Transverse colon (tissue), 4 donors: ENCODE data around the gene CPNE1. TPM values are rescaled to one million over a fixed set of nuclear protein-coding genes. Genes with fewer than 3 reads are reported as not detected.

Experiments used
- DNase-seq: peaks from one replicate; pipeline ENCODE4 v3.0.0-alpha.2; 2019
- H3K27ac ChIP-seq, 4 donors: fragments of 200-600 bp; sonication (generic); 2 replicates each; pipeline ENCODE4 v1.5.1; 2016 to 2018; ENCODE audit warnings: inconsistent platforms in 4 of 4
- H3K27me3 ChIP-seq: fragments of 200-600 bp; sonication (generic); 2 replicates; pipeline ENCODE4 v1.5.1; 2017; ENCODE audit warnings: inconsistent platforms
- H3K36me3 ChIP-seq, 4 donors: fragments of 200-600 bp; sonication (generic); 2 replicates each; pipeline ENCODE4 v1.5.1; 2017 to 2019; ENCODE audit warnings: inconsistent platforms in 4 of 4
- H3K4me1 ChIP-seq, 4 donors: fragments of 200-600 bp; sonication (generic); 2 replicates each; pipeline ENCODE4 v1.5.1; 2017 to 2020; ENCODE audit warnings: inconsistent platforms in 4 of 4
- H3K4me3 ChIP-seq, 4 donors: fragments of 200-600 bp; sonication (generic); 1 replicate in 1 of 4; 2 replicates in 3 of 4; pipeline versions ENCODE4 v1.5.1 to v1.6.1; 2017 to 2019; ENCODE audit warnings: inconsistent platforms in 4 of 4
- H3K9me3 ChIP-seq, 2 donors: fragments of 200-600 bp; sonication (generic); 2 replicates each; pipeline ENCODE4 v1.5.1; 2017 to 2019; ENCODE audit warnings: inconsistent platforms in 2 of 2
- CTCF ChIP-seq, 5 experiments: fragments of 200-600 bp in 3 of 5; fragments of 450-650 bp in 2 of 5; sonication (generic) in 3 of 5; IDR thresholded peaks; 1 replicate in 2 of 5; 2 replicates in 3 of 5; pipeline ENCODE4 v1.5.1; 2016 to 2017; ENCODE audit warnings: antibody characterized with exemption in 5 of 5, inconsistent platforms in 3 of 5, mild to moderate bottlenecking in 2 of 5, moderate library complexity in 1 of 5
- EP300 ChIP-seq: sonication (generic); formaldehyde crosslinking; IDR thresholded peaks from one replicate; pipeline ENCODE4 v1.6.1; 2017; ENCODE audit warnings: antibody characterized with exemption, low read depth
- POLR2A ChIP-seq: fragments of 450-650 bp; IDR thresholded peaks from one replicate; pipeline ENCODE4 v1.6.1; 2016; ENCODE audit warnings: antibody characterized with exemption, mild to moderate bottlenecking, moderate library complexity
- POLR2AphosphoS5 ChIP-seq, 3 donors: sonication (generic); formaldehyde crosslinking; IDR thresholded peaks; one replicate each; pipeline ENCODE4 v1.6.1; 2016; ENCODE audit warnings: antibody characterized with exemption in 3 of 3
- WGBS, 2 donors: methylation state at CpG; one replicate each; pipeline ENCODE4 v1.1.5; 2018; ENCODE audit warnings: low coverage in 1 of 2; 5-methylcytosine and 5-hydroxymethylcytosine counted together
- in situ Hi-C, 4 donors: fragments of 200-750 bp; cut with MboI; loops; one replicate each; pipeline versions ENCODE4 v1.15.0 to v1.15.1; 2017; ENCODE audit warnings: low sequenced_read_pairs in 3 of 4, low pct_ligation_motif_present in 1 of 4, low pct_unique_long_range_greater_than_20kb in 1 of 4
- intact Hi-C: fragments of 100-400 bp; cut with DNase I; formaldehyde crosslinking; loops from one replicate; pipeline ENCODE4 v1.15.1; 2023; ENCODE audit warnings: low total_unique reads
- total RNA-seq, 4 donors: library from RNA; depleted of rRNA; stranded (reverse); fragments of >200 nt; gene quantifications; one replicate each; pipeline ENCODE4 v1.1.0, GENCODE V29; 2016

Gene CPNE1
- total RNA-seq, 4 donors from 2014 or later: 67.7 to 225 (median 132) TPM

- intact Hi-C loops: no loop called here
- Histone ChIP-seq H3K27me3 (no peaks in the 10 kb centered on the region), H3K9me3 (no peaks in the 10 kb centered on the region), H3K27ac (no peak overlapping the region), H3K4me3 (no peak overlapping the region), H3K36me3 (no peaks in the 10 kb centered on the region), H3K4me1 (no peaks in the 10 kb centered on the region)
- DNase-seq: no peak
- in situ Hi-C loops: no loop called here
- no peak for TF ChIP-seq POLR2AphosphoS5 (IDR thresholded peaks at IDR 0.05)
- no peak for TF ChIP-seq CTCF (IDR thresholded peaks at IDR 0.05)
- no peak for TF ChIP-seq POLR2A
- TF ChIP-seq EP300: no peak
- 87 to 88% methylated on average over 3 to 6 of the region's 6 CpGs for WGBS, 2 donors
Measured at GRCh38 chr20:35586751-35587425, 77.8 kb downstream of the CPNE1 start.

GRCh38 chr20:35583636-35584560 lies 80.8 kb downstream of the CPNE1 start:
- Histone ChIP-seq H3K9me3 (no peaks in the 10 kb centered on the region), H3K27me3 (no peaks in the 10 kb centered on the region), H3K4me3 (no peak overlapping the region), H3K4me1 (no peaks in the 10 kb centered on the region), H3K36me3 (no peaks in the 10 kb centered on the region), H3K27ac (no peak overlapping the region)
- WGBS, 2 donors: 86% methylated on average over 13 of the region's 18 CpGs; no CpG with 5 or more reads in 1 of the 2 donors
- intact Hi-C loops (no loop called here), in situ Hi-C loops (no loop called here)
- TF ChIP-seq EP300 (no peak), POLR2AphosphoS5 (IDR thresholded peaks at IDR 0.05) (no peak), CTCF (IDR thresholded peaks at IDR 0.05) (no peak), POLR2A (no peak)
- no peak for DNase-seq

GRCh38 chr20:35582741-35583404 lies 81.8 kb downstream of the CPNE1 start:
- Histone ChIP-seq H3K27me3 (no peaks in the 10 kb centered on the region), H3K4me1 (no peaks in the 10 kb centered on the region), H3K36me3 (no peaks in the 10 kb centered on the region), H3K27ac (no peak overlapping the region), H3K9me3 (no peaks in the 10 kb centered on the region), H3K4me3 (no peak overlapping the region)
- whole genome bisulfite sequencing, 2 donors: 93% methylated on average over 12 of the region's 12 CpGs; no CpG with 5 or more reads in 1 of the 2 donors
- in situ Hi-C loops: no loop called here
- DNase-seq: no peak
- intact Hi-C loops: no loop called here
- TF ChIP-seq CTCF (IDR thresholded peaks at IDR 0.05) (no peak), POLR2AphosphoS5 (IDR thresholded peaks at IDR 0.05) (no peak), POLR2A (no peak), EP300 (no peak)

- Histone ChIP-seq H3K4me3 (no peak overlapping the region), H3K27me3 (no peaks in the 10 kb centered on the region), H3K4me1 (no peaks in the 10 kb centered on the region), H3K36me3 (no peaks in the 10 kb centered on the region), H3K27ac (no peak overlapping the region), H3K9me3 (no peaks in the 10 kb centered on the region)
- WGBS, 2 donors: 88% methylated on average over 7 of the region's 7 CpGs; no CpG with 5 or more reads in 1 of the 2 donors
- in situ Hi-C loops: no loop called here
- TF ChIP-seq CTCF (IDR thresholded peaks at IDR 0.05): no peak
- no peak for TF ChIP-seq EP300
- no peak for TF ChIP-seq POLR2A
- no peak for TF ChIP-seq POLR2AphosphoS5 (IDR thresholded peaks at IDR 0.05)
- intact Hi-C loops: no loop called here
- no peak for DNase-seq
Measured at GRCh38 chr20:35582131-35582530, 82.6 kb downstream of the CPNE1 start.
